ENCODE data around the gene CCDC8. TPM values are rescaled to one million over a fixed set of nuclear protein-coding genes. Genes with fewer than 3 reads are reported as not detected.
A peak's percentile ranks its signal among the peaks of the same experiment; 100 is the strongest.
"Not testable (repeated sequence)": the region's sequence is repeated elsewhere in the genome, so short reads cannot be mapped to it uniquely, and the experiment has no call there.

CCDC8 gene
- total RNA-seq, 4 donors from 2014 or later, result 4.3 to 10.1 (median 7.6) TPM

DNA sequence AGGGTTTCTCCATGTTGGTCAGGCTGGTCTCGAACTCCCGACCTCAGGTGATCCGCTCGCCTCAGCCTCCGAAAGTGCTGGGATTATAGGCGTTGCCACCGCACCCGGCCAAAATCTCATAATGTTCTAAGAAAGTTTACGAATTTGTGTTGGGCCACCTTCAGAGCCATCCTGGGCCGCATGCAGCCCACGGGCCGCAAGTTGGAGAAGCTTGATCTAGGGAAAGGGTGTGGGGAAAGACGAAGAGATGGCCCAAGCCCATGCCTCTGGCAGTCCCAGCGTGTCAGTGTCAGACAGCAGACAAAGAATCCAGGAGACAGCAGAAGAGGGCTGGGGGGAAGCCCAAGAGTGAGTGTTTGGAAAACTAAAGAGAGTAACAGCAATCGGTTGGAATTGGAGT is 32.7 kb upstream of the CCDC8 start:
- ATAC-seq, result no peak
- Histone ChIP-seq H3K27ac (no peak overlapping the region), H3K9me3 (no peaks in the 10 kb centered on the region), H3K4me1 (peaks cover 0 to 18% (median 4%) of the 10 kb centered on the region in 3 donors), H3K27me3 (no peaks in the 10 kb centered on the region), H3K36me3 (no peaks in the 10 kb centered on the region), H3K4me3 (no peak overlapping the region)
- WGBS, 2 donors (ENCODE audit: low coverage in 1 of 2), result 17 to 88% methylated on average over 1 to 4 of the region's 15 CpGs
- TF ChIP-seq, protein P1, sequence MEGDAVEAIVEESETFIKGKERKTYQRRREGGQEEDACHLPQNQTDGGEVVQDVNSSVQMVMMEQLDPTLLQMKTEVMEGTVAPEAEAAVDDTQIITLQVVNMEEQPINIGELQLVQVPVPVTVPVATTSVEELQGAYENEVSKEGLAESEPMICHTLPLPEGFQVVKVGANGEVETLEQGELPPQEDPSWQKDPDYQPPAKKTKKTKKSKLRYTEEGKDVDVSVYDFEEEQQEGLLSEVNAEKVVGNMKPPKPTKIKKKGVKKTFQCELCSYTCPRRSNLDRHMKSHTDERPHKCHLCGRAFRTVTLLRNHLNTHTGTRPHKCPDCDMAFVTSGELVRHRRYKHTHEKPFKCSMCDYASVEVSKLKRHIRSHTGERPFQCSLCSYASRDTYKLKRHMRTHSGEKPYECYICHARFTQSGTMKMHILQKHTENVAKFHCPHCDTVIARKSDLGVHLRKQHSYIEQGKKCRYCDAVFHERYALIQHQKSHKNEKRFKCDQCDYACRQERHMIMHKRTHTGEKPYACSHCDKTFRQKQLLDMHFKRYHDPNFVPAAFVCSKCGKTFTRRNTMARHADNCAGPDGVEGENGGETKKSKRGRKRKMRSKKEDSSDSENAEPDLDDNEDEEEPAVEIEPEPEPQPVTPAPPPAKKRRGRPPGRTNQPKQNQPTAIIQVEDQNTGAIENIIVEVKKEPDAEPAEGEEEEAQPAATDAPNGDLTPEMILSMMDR (IDR thresholded peaks at IDR 0.05), result no peak
- TF ChIP-seq POLR2AphosphoS5 (IDR thresholded peaks at IDR 0.05), result no peak
- no peak for TF ChIP-seq EP300 (IDR thresholded peaks at IDR 0.05)
- no peak for TF ChIP-seq POLR2A (IDR thresholded peaks at IDR 0.05)

DNA sequence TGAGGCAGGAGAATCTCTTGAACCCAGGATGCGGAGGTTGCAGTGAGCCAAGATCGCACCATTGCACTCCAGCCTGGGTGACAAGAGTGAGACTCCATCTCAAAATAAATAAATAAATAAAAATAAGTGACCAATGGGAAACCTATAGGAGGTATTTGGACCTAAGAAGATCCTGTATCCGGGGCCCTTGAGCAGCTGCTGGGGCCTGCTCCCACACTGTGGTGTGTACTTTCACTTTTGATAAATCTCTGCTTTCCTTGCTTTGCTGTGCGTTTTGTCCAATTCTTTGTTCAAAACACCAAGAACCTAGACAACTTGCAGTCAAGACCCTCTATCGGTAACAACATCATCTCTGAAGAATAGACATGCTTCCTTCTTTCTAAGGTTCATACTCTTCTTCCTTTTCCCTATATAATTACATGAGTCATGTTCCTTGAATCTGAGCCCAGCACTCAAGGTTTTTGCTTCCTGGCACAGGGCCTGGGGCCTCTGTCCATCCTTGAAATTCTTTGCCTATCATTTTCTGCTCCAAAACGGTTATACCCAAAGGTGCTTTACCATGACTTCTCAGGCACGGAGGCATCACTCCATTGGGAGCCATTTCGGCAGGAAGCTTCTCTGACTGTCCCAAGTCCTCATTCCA is 29.6 kb upstream of the CCDC8 start:
- Histone ChIP-seq H3K9me3 (no peaks in the 10 kb centered on the region), H3K4me1 (peaks cover 0 to 18% (median 4%) of the 10 kb centered on the region in 3 donors), H3K4me3 (no peak overlapping the region), H3K27me3 (no peaks in the 10 kb centered on the region), H3K36me3 (no peaks in the 10 kb centered on the region), H3K27ac (peak overlapping the region in 1 of 4 donors; percentile 4)
- ATAC-seq, result no peak
- TF ChIP-seq POLR2AphosphoS5 (IDR thresholded peaks at IDR 0.05) (no peak), EP300 (IDR thresholded peaks at IDR 0.05) (no peak), POLR2A (IDR thresholded peaks at IDR 0.05) (no peak)
- TF ChIP-seq, protein P1 (IDR thresholded peaks at IDR 0.05), result no peak
- WGBS, 2 donors (ENCODE audit: low coverage in 1 of 2), result 33 to 41% methylated on average over 6 to 8 of the region's 8 CpGs

DNA sequence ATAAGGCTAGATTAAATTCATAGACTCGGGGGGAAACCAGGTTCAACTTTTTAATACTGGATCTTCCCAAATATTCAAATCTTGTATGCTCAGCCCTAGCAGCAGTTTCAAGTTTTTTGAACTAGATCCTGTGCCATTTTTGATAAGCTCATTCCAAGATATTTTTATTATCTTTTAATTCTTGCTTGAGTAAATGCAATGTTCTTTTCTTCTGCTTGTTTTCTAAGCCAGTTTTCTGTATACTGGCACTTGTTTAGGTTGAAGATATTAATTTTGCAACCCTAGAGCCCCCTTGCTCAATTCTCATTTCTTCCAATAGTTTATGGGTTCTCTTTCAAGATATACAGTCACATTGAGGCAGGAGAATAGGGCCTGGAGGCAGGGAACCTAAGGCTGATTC is 28.5 kb upstream of the CCDC8 start:
- Histone ChIP-seq H3K27me3 (no peaks in the 10 kb centered on the region), H3K36me3 (no peaks in the 10 kb centered on the region), H3K4me1 (peaks cover 0 to 18% (median 4%) of the 10 kb centered on the region in 3 donors), H3K9me3 (no peaks in the 10 kb centered on the region), H3K27ac (no peak overlapping the region), H3K4me3 (no peak overlapping the region)
- 22 to 83% methylated on average over 1 of the region's 1 CpG for WGBS, 2 donors (ENCODE audit: low coverage in 1 of 2)
- no peak for ATAC-seq
- TF ChIP-seq POLR2A (IDR thresholded peaks at IDR 0.05) (no peak), POLR2AphosphoS5 (IDR thresholded peaks at IDR 0.05) (no peak), EP300 (IDR thresholded peaks at IDR 0.05) (no peak)
- TF ChIP-seq, protein P1 (IDR thresholded peaks at IDR 0.05), result no peak

DNA sequence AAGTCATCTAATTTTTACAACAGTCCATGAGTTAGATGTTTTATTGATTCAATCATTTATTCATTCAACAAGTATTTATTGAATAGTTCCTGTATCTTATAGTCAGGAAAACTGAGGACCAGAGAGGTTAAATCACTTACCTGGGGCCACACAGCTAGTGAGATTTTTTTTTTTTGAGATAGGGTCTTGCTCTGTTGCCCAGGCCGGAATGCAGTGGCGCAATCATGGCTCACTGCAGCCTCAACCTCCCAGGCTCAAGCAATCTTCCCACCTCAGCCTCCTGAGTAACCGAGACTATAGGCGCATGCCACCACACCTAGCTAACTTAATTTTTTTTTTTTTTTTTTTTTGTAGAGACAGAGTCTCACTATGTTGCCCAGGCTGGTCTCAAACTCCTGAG is 22.3 kb upstream of the CCDC8 start:
- H3K4me3 ChIP-seq, ATAC-seq, H3K9me3 ChIP-seq, H3K36me3 ChIP-seq, H3K27ac ChIP-seq, H3K4me1 ChIP-seq: not testable (repeated sequence)
- WGBS, 2 donors (ENCODE audit: low coverage in 1 of 2), result 90 to 95% methylated on average over 4 of the region's 4 CpGs
- H3K27me3 ChIP-seq, result peaks cover 32% of the 10 kb centered on the region

DNA sequence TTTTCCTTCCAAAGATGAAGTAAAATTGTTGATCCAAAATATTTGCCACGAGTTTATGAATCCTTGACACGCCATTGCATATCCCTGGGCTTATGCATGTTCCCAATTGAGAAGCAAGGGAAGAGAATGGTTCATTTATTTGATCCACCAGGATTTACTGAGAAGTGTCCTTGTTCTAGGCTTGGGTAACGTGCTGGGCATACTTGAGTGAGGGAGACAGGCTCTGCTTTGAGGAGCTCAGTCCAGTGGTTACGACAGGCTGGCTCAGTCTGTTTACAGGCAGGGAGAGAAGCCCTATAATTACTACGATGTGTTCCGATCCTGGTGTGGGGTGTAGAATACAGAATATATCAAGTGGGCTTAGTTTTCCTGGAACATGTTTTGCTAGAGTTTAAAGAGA is 21.6 kb upstream of the CCDC8 start:
- Histone ChIP-seq H3K27me3 (peaks cover 32% of the 10 kb centered on the region), H3K36me3 (no peaks in the 10 kb centered on the region), H3K9me3 (no peaks in the 10 kb centered on the region), H3K4me1 (no peaks in the 10 kb centered on the region), H3K27ac (no peak overlapping the region), H3K4me3 (no peak overlapping the region)
- 40 to 49% methylated on average over 5 to 6 of the region's 6 CpGs for WGBS, 2 donors (ENCODE audit: low coverage in 1 of 2)
- ATAC-seq, result no peak
- TF ChIP-seq, protein P1 (IDR thresholded peaks at IDR 0.05), result no peak

DNA sequence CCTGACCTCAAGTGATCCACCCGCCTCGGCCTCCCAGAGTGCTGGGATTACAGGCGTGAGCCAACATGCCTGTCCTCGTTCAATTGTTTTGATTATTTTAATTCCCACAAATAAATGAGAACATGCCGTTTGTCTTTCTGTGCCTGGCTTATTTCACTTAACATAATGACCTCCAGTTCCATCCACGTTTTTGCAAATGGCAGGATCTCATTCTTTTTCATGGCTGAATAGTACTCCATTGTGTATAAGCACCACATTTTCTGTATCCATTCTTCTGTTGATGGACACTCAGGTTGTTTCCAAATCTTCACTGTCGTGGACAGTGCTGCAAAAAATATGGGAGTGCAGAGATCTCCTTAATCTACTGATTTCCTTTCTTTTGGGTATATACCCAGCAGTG is 20.1 kb upstream of the CCDC8 start:
- not testable (repeated sequence) for ATAC-seq, H3K4me1 ChIP-seq, H3K36me3 ChIP-seq, H3K9me3 ChIP-seq, H3K4me3 ChIP-seq, H3K27ac ChIP-seq
- WGBS, 2 donors (ENCODE audit: low coverage in 1 of 2), result 44 to 45% methylated on average over 5 to 6 of the region's 7 CpGs
- peaks cover 39% of the 10 kb centered on the region for H3K27me3 ChIP-seq
